Gastrocnemius medialis (tissue), 4 donors: ENCODE data around the gene PCBP1. TPM values are rescaled to one million over a fixed set of nuclear protein-coding genes. Genes with fewer than 3 reads are reported as not detected.

ENCODE experiments used
- ATAC-seq, 2 donors: fragments of 150-250 bp; one replicate each; pipeline ENCODE4 v1.9.1; 2016
- DNase-seq, 2 donors: peaks; one replicate each; pipeline ENCODE4 v3.0.0-alpha.2; 2019
- H3K27ac ChIP-seq, 4 donors: fragments of 200-600 bp; sonication (generic); 1 replicate in 1 of 4; 2 replicates in 3 of 4; pipeline ENCODE4 v1.5.1; 2016 to 2018; ENCODE audit warnings: mild to moderate bottlenecking in 2 of 4, moderate library complexity in 1 of 4
- H3K27me3 ChIP-seq, 3 donors: fragments of 200-600 bp; sonication (generic) in 2 of 3; 1 replicate in 1 of 3; 2 replicates in 2 of 3; pipeline versions ENCODE4 v1.5.1 to v1.6.0; 2016 to 2019; ENCODE audit warnings: mild to moderate bottlenecking in 1 of 3, moderate library complexity in 1 of 3
- H3K36me3 ChIP-seq, 2 donors: fragments of 200-600 bp; sonication (generic) in 1 of 2; one replicate each; pipeline ENCODE4 v1.5.1; 2017 to 2018
- H3K4me1 ChIP-seq, 2 donors: fragments of 200-600 bp; sonication (generic) in 1 of 2; one replicate each; pipeline ENCODE4 v1.5.1; 2016 to 2017; ENCODE audit warnings: mild to moderate bottlenecking in 2 of 2
- H3K4me3 ChIP-seq, 4 donors: fragments of 200-600 bp; sonication (generic) in 3 of 4; 1 replicate in 1 of 4; 2 replicates in 3 of 4; pipeline ENCODE4 v1.5.1; 2016 to 2019; ENCODE audit warnings: mild to moderate bottlenecking in 2 of 4
- H3K9me3 ChIP-seq, 3 donors: fragments of 200-600 bp; sonication (generic) in 2 of 3; 1 replicate in 1 of 3; 2 replicates in 2 of 3; pipeline ENCODE4 v1.5.1; 2016 to 2019
- POLR2A ChIP-seq, 2 donors: fragments of 450-650 bp; IDR thresholded peaks; one replicate each; pipeline ENCODE4 v1.6.1; 2017; ENCODE audit warnings: antibody characterized with exemption in 2 of 2, mild to moderate bottlenecking in 2 of 2, moderate library complexity in 2 of 2
- in situ Hi-C, 4 donors: fragments of 200-750 bp; cut with MboI; loops; one replicate each; pipeline versions ENCODE4 v1.15.0 to v1.8.0; 2017; ENCODE audit warnings: low sequenced_read_pairs in 4 of 4
- intact Hi-C: fragments of 100-400 bp; cut with DNase I; formaldehyde crosslinking; loops from one replicate; pipeline ENCODE4 v1.15.1; 2023; ENCODE audit warnings: low total_unique reads
- total RNA-seq, 4 donors: library from RNA; depleted of rRNA; stranded (reverse); fragments of >200 nt; gene quantifications; one replicate each; pipeline versions ENCODE4 v1.1.0 to v1.2.3, GENCODE V29; 2016
- TF ChIP-seq, protein P1 (sequence below), 5 experiments: fragments of 450-650 bp in 3 of 5; fragments of 200-600 bp in 2 of 5; sonication (generic) in 2 of 5; IDR thresholded peaks in 4 of 5; conservative IDR thresholded peaks in 1 of 5; 1 replicate in 4 of 5; 2 replicates in 1 of 5; pipeline ENCODE4 v1.5.1; 2016 to 2019; ENCODE audit warnings: antibody characterized with exemption in 5 of 5, mild to moderate bottlenecking in 3 of 5, moderate library complexity in 3 of 5

The PCBP1 gene
- total RNA-seq, 4 donors from 2014 or later: 178 to 296 (median 262) TPM

DNA sequence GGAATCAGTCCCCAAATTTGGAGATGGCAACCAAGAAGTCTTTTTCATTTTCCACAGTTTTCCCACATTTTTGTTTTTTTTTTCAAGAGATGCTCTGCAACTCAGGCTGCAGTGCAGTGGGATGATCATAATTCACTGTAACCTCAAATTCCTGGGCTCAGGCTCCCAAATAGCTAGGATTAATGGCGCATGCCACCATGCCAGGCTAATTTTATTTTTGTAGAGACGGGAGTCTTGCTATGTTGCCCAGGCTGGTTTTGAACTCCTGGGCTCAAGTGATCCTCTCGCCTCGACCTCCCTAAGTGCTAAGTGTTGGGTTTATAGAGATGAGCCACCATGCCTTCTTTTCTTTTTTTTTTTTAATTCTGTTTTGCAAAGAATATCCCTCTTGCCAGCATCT, 35.2 kb downstream of the PCBP1 start:
- H3K4me1 ChIP-seq: peaks cover 56 to 61% of the 10 kb centered on the region in 2 donors
- intact Hi-C loops (loop anchor here (10.0 kb wide), 1 partner anchor 538 kb away; no protein-coding TSS in a partner anchor), in situ Hi-C loops (no loop called here)
- DNase-seq (no peak), ATAC-seq (no peak)
- peak overlapping the region; percentile 89 to 100 (median 98) for H3K27ac ChIP-seq
- no peaks in the 10 kb centered on the region for H3K9me3 ChIP-seq
- H3K4me3 ChIP-seq: no peak overlapping the region
- no peaks in the 10 kb centered on the region for H3K27me3 ChIP-seq
- TF ChIP-seq POLR2A (IDR thresholded peaks at IDR 0.05): no peak
- TF ChIP-seq, protein P1, sequence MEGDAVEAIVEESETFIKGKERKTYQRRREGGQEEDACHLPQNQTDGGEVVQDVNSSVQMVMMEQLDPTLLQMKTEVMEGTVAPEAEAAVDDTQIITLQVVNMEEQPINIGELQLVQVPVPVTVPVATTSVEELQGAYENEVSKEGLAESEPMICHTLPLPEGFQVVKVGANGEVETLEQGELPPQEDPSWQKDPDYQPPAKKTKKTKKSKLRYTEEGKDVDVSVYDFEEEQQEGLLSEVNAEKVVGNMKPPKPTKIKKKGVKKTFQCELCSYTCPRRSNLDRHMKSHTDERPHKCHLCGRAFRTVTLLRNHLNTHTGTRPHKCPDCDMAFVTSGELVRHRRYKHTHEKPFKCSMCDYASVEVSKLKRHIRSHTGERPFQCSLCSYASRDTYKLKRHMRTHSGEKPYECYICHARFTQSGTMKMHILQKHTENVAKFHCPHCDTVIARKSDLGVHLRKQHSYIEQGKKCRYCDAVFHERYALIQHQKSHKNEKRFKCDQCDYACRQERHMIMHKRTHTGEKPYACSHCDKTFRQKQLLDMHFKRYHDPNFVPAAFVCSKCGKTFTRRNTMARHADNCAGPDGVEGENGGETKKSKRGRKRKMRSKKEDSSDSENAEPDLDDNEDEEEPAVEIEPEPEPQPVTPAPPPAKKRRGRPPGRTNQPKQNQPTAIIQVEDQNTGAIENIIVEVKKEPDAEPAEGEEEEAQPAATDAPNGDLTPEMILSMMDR (IDR thresholded peaks at IDR 0.05 in 4 of 5, conservative IDR thresholded peaks at IDR 0.05 in 1 of 5): no peak
- no peaks in the 10 kb centered on the region for H3K36me3 ChIP-seq

DNA sequence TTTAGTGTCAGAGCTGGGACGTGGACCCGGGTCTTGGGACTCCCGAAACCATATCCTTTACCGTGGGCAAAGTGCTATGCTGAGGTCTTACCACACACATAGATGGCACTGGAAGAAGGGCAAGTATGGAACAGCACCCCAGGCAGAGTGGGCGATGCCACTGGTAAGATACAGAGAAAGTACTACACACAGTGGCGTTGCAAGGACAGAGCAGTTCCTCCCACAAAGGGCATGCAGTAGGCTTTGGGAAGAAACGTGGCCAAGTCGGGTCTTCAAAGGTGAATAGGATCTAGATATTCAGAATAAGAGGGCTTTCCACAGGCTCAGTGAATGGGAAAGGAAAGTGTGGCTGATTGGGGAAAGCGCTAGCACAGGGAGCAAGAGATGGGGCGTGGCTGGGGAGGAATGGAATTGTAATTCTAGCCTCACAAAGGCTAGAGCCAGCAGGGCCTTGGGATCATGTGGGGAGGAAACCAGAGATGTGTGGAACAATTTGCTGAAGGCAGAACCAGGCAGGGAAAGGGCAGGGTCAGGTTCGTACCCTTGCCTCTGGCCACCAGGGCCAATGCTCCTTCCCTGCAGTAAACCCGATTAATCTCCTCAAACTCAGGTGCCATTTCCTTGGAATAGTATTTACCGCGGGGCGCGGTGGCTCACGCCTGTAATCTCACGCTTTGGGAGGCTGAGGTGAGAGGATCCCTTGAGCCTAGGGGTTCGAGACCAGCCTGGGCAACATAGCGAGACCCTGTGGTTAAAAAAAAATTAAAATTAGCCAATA, 36.0 kb downstream of the PCBP1 start:
- H3K4me1 ChIP-seq: peaks cover 56 to 61% of the 10 kb centered on the region in 2 donors

DNA sequence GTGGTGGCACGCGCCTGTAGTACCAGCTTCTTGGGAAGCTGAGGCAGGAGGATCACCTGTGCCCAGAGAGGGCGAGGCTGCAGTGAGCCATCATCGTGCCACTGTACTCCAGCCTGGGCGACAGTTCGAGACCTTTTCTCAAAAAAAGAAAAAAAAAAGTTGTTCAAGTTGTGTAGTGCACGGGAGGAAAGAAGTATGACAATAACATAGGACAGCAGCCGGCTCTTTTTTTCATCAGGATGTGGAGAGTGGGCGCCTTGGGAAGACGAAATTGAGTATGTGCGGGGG, 36.5 kb downstream of the PCBP1 start:
- no peak for TF ChIP-seq POLR2A (IDR thresholded peaks at IDR 0.05)
- DNase-seq (no peak), ATAC-seq (peak; percentile 4 to 20)
- H3K27ac ChIP-seq: peak overlapping the region; percentile 89 to 100 (median 98)
- intact Hi-C loops: loop anchor here (1.0 to 10.0 kb wide), 3 partner anchors 19 to 539 kb away; partner anchors contain the start of gene PCBP1
- in situ Hi-C loops: no loop called here
- H3K36me3 ChIP-seq: no peaks in the 10 kb centered on the region
- H3K27me3 ChIP-seq: no peaks in the 10 kb centered on the region
- no peaks in the 10 kb centered on the region for H3K9me3 ChIP-seq
- peaks cover 52 to 56% of the 10 kb centered on the region in 2 donors for H3K4me1 ChIP-seq
- H3K4me3 ChIP-seq: peak overlapping the region; percentile 64 to 80 (median 74)

More for the DNA sequence above, 36.0 kb downstream of the PCBP1 start:
- H3K9me3 ChIP-seq: no peaks in the 10 kb centered on the region
- in situ Hi-C loops: no loop called here
- DNase-seq: peak; percentile 88 to 90
- peak overlapping the region; percentile 64 to 80 (median 74) for H3K4me3 ChIP-seq
- intact Hi-C loops: loop anchor here (10.0 kb wide), 1 partner anchor 538 kb away; no protein-coding TSS in a partner anchor
- H3K27ac ChIP-seq: peak overlapping the region; percentile 89 to 100 (median 98)
- TF ChIP-seq POLR2A (IDR thresholded peaks at IDR 0.05): peak; percentile 48 to 65
- TF ChIP-seq, protein P1 (IDR thresholded peaks at IDR 0.05 in 4 of 5, conservative IDR thresholded peaks at IDR 0.05 in 1 of 5): no peak
- ATAC-seq: peak; percentile 81 to 82
- H3K27me3 ChIP-seq: no peaks in the 10 kb centered on the region
- H3K36me3 ChIP-seq: no peaks in the 10 kb centered on the region

DNA sequence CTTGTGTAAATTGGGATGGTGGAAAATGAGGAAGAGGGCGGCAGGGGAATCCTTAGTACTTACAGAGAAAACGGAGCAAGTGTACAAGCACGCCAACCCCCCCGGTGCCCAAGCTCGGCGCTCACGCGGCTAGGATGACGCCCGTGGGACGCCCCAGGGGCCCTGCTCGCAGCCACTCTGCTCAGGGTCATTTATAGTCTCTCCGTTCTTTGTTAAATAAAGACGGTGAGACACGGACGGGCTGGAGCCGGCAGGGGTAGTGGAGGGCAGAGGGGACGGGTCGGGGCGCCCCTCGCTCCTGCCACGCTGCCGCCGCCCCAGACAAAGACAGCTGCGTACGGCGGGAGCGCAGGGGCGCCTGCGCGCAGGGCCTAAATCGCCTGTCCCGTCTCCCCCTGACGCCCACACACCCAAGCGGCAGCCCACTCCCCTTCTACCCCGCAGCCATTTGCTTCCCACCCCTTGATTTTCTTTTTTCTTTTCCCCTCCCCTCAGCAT, 37.8 kb downstream of the PCBP1 start:
- ATAC-seq: peak; percentile 29 to 36
- peak; percentile 40 to 67 for TF ChIP-seq POLR2A (IDR thresholded peaks at IDR 0.05)
- TF ChIP-seq, protein P1 (IDR thresholded peaks at IDR 0.05 in 4 of 5, conservative IDR thresholded peaks at IDR 0.05 in 1 of 5): peak in 1 of 5 experiments; percentile 15
- H3K27ac ChIP-seq: peak overlapping the region; percentile 89 to 100 (median 98)
- H3K9me3 ChIP-seq: no peaks in the 10 kb centered on the region
- DNase-seq: peak; percentile 43 to 64
- intact Hi-C loops (loop anchor here (1.0 to 10.0 kb wide), 3 partner anchors 17 to 540 kb away; partner anchors contain the start of gene PCBP1), in situ Hi-C loops (no loop called here)
- no peaks in the 10 kb centered on the region for H3K27me3 ChIP-seq
- H3K36me3 ChIP-seq: no peaks in the 10 kb centered on the region
- H3K4me3 ChIP-seq: peak overlapping the region; percentile 64 to 80 (median 74)
- peaks cover 47 to 51% of the 10 kb centered on the region in 2 donors for H3K4me1 ChIP-seq

DNA sequence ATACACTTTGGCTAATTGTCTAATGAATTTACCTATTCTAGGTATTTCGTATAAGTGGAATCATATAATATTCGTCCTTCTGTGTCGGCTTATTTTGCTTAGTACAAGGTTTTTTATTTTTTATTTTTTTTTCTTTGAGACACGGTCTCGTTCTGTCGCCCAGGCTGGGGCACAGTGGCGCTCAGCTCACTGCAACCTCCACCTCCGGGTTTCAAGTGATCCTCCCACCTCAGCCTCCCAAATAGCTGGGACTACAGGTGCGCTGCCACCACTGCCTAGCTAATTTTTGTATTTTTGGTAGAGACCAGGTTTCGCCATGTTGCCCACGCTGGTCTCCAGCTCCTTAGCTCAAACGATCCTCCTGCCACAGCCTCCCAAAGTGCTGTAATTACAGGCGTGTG, 38.2 kb downstream of the PCBP1 start:
- H3K4me1 ChIP-seq: peaks cover 47 to 51% of the 10 kb centered on the region in 2 donors
- H3K4me3 ChIP-seq: peak overlapping the region; percentile 64 to 80 (median 74)
- peak overlapping the region; percentile 89 to 100 (median 98) for H3K27ac ChIP-seq
- ATAC-seq (no peak), DNase-seq (no peak)
- H3K9me3 ChIP-seq: no peaks in the 10 kb centered on the region
- H3K36me3 ChIP-seq: no peaks in the 10 kb centered on the region
- in situ Hi-C loops (no loop called here), intact Hi-C loops (loop anchor here (10.0 kb wide), 1 partner anchor 541 kb away; no protein-coding TSS in a partner anchor)
- TF ChIP-seq, protein P1 (IDR thresholded peaks at IDR 0.05 in 4 of 5, conservative IDR thresholded peaks at IDR 0.05 in 1 of 5): no peak
- H3K27me3 ChIP-seq: no peaks in the 10 kb centered on the region
